ENCODE results near the gene HDAC8.

DNA sequence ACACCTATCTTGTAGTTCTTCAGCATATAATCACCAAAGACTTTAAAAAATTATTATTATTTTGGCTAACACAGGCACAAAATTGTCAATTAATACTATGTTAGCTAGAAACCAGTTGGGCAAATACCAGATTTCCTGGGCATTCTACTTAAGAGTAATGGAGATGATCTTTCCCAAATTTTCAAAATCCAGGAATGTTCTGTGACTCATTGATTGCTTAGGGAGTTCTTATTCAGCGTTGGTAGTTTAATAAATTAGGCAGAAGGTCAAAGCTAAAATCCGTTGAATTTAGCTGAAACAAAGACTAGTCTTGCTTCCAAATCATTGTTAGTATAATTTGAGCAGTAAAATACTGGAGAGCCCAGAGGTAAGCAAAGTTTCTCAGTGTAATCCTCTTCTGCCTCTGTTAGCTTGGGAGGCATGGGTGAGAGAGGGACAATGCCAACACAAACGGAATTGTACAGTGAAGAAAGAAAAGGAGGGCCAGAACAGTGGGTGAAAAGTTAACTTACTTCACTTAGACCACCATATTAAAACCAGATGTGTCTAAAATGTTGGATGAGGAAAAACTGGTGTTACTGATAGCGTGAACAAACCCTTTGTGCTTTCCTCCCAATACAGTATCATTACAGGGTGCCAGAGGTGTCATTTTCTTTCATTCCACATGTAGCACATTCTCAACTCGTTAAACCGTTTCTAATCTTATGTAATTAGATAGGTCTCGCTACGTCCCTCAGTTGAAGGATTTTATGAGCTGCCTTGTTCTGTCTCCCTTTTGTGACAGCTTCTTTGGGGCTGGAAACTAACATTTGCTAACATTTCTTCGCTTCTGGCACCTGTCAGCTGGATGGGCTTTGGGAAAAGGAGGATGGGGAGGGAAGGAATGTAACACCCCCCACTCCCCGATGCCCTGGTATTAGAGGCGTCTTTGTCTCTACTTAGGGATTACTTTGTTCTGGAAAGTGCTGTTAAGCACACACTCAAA is 179.5 kb downstream of the HDAC8 start:
- TF ChIP-seq, protein P1, sequence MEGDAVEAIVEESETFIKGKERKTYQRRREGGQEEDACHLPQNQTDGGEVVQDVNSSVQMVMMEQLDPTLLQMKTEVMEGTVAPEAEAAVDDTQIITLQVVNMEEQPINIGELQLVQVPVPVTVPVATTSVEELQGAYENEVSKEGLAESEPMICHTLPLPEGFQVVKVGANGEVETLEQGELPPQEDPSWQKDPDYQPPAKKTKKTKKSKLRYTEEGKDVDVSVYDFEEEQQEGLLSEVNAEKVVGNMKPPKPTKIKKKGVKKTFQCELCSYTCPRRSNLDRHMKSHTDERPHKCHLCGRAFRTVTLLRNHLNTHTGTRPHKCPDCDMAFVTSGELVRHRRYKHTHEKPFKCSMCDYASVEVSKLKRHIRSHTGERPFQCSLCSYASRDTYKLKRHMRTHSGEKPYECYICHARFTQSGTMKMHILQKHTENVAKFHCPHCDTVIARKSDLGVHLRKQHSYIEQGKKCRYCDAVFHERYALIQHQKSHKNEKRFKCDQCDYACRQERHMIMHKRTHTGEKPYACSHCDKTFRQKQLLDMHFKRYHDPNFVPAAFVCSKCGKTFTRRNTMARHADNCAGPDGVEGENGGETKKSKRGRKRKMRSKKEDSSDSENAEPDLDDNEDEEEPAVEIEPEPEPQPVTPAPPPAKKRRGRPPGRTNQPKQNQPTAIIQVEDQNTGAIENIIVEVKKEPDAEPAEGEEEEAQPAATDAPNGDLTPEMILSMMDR (IDR thresholded peaks at IDR 0.05): no peak
- no peak for TF ChIP-seq EP300 (IDR thresholded peaks at IDR 0.05)
- TF ChIP-seq POLR2AphosphoS5 (IDR thresholded peaks at IDR 0.05): no peak
- TF ChIP-seq POLR2A (IDR thresholded peaks at IDR 0.05; ENCODE audit: low read depth): no peak
